ENCODE results near the gene TLX1. TPM values are rescaled to one million over a fixed set of nuclear protein-coding genes. Genes with fewer than 3 reads are reported as not detected.

The TLX1 gene
- polyA plus RNA-seq, 1 donor (not counting 4 experiments of a cell fraction or from before 2014, with no cell fraction given) = not detected

- H3K27ac ChIP-seq (ENCODE audit: control insufficient read depth, insufficient read depth, low read length) = no peak overlapping the region
- H3K9me3 ChIP-seq (ENCODE audit: control insufficient read depth, low read depth, low read length) = no peaks in the 10 kb centered on the region
- no peak overlapping the region for H2AFZ ChIP-seq (ENCODE audit: control insufficient read depth, low read length)
- H3K4me1 ChIP-seq (ENCODE audit: control insufficient read depth, extremely low read depth, insufficient read depth, low read length) = peaks cover 12% of the 10 kb centered on the region
- peaks cover 97% of the 10 kb centered on the region for H3K27me3 ChIP-seq (ENCODE audit: control insufficient read depth, extremely low read depth, insufficient read depth, low read length)
- no peak overlapping the region for H3K9ac ChIP-seq (ENCODE audit: control insufficient read depth, extremely low read depth, insufficient read depth, low read length)
- H3K9me1 ChIP-seq (ENCODE audit: control insufficient read depth, extremely low read depth, insufficient read depth, low read length) = no peaks in the 10 kb centered on the region
- H3K36me3 ChIP-seq (ENCODE audit: control insufficient read depth in 2 of 2, extremely low read depth in 1 of 2, insufficient read depth in 2 of 2, low read length in 2 of 2) = no peaks in the 10 kb centered on the region
- H4K20me1 ChIP-seq (ENCODE audit: control insufficient read depth, extremely low read depth, insufficient read depth, low read length) = peaks cover 2% of the 10 kb centered on the region
- H3K4me2 ChIP-seq (ENCODE audit: control insufficient read depth, extremely low read depth, insufficient read depth, low read depth, low read length) = no peak overlapping the region
- DNase-seq (ENCODE audit: low read depth, low spot score) = no peak
- dilution Hi-C loops (cut with MboI; ENCODE audit: extremely low pct_ligation_motif_present, low sequenced_read_pairs) = no loop called here
- FAIRE-seq = no peak
- H3K4me3 ChIP-seq (ENCODE audit: control insufficient read depth in 2 of 3, extremely low read depth in 1 of 3, insufficient read depth in 2 of 3, low read depth in 1 of 3, low read length in 3 of 3) = no peak overlapping the region
- TF ChIP-seq, protein P1, sequence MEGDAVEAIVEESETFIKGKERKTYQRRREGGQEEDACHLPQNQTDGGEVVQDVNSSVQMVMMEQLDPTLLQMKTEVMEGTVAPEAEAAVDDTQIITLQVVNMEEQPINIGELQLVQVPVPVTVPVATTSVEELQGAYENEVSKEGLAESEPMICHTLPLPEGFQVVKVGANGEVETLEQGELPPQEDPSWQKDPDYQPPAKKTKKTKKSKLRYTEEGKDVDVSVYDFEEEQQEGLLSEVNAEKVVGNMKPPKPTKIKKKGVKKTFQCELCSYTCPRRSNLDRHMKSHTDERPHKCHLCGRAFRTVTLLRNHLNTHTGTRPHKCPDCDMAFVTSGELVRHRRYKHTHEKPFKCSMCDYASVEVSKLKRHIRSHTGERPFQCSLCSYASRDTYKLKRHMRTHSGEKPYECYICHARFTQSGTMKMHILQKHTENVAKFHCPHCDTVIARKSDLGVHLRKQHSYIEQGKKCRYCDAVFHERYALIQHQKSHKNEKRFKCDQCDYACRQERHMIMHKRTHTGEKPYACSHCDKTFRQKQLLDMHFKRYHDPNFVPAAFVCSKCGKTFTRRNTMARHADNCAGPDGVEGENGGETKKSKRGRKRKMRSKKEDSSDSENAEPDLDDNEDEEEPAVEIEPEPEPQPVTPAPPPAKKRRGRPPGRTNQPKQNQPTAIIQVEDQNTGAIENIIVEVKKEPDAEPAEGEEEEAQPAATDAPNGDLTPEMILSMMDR (optimal IDR thresholded peaks at IDR 0.05 in 1 of 3, IDR thresholded peaks at IDR 0.05 in 1 of 3, conservative IDR thresholded peaks at IDR 0.05 in 1 of 3; ENCODE audit: extremely low read depth in 1 of 3, insufficient read depth in 2 of 3, low read length in 3 of 3) = no peak
- TF ChIP-seq EZH2 (IDR thresholded peaks at IDR 0.05; ENCODE audit: low read length) = peak; percentile 92
- no peaks in the 10 kb centered on the region for H3K79me2 ChIP-seq (ENCODE audit: control insufficient read depth, insufficient read depth, low read length)
Measured at GRCh38 chr10:101131962-101132635, 999 bp downstream of the TLX1 start.

- dilution Hi-C loops (cut with MboI; ENCODE audit: extremely low pct_ligation_motif_present, low sequenced_read_pairs) = no loop called here
- no peak for DNase-seq (ENCODE audit: low read depth, low spot score)
- peaks cover 12% of the 10 kb centered on the region for H3K4me1 ChIP-seq (ENCODE audit: control insufficient read depth, extremely low read depth, insufficient read depth, low read length)
- no peak overlapping the region for H3K27ac ChIP-seq (ENCODE audit: control insufficient read depth, insufficient read depth, low read length)
- peaks cover 2% of the 10 kb centered on the region for H4K20me1 ChIP-seq (ENCODE audit: control insufficient read depth, extremely low read depth, insufficient read depth, low read length)
- TF ChIP-seq, protein P1 (optimal IDR thresholded peaks at IDR 0.05 in 1 of 3, IDR thresholded peaks at IDR 0.05 in 1 of 3, conservative IDR thresholded peaks at IDR 0.05 in 1 of 3; ENCODE audit: extremely low read depth in 1 of 3, insufficient read depth in 2 of 3, low read length in 3 of 3) = no peak
- TF ChIP-seq EZH2 (IDR thresholded peaks at IDR 0.05; ENCODE audit: low read length) = no peak
- H3K9ac ChIP-seq (ENCODE audit: control insufficient read depth, extremely low read depth, insufficient read depth, low read length) = no peak overlapping the region
- no peak overlapping the region for H3K4me2 ChIP-seq (ENCODE audit: control insufficient read depth, extremely low read depth, insufficient read depth, low read depth, low read length)
- no peaks in the 10 kb centered on the region for H3K79me2 ChIP-seq (ENCODE audit: control insufficient read depth, insufficient read depth, low read length)
- H3K4me3 ChIP-seq (ENCODE audit: control insufficient read depth in 2 of 3, extremely low read depth in 1 of 3, insufficient read depth in 2 of 3, low read depth in 1 of 3, low read length in 3 of 3) = no peak overlapping the region
- H3K36me3 ChIP-seq (ENCODE audit: control insufficient read depth in 2 of 2, extremely low read depth in 1 of 2, insufficient read depth in 2 of 2, low read length in 2 of 2) = no peaks in the 10 kb centered on the region
- no peak overlapping the region for H2AFZ ChIP-seq (ENCODE audit: control insufficient read depth, low read length)
- no peaks in the 10 kb centered on the region for H3K9me1 ChIP-seq (ENCODE audit: control insufficient read depth, extremely low read depth, insufficient read depth, low read length)
- no peak for FAIRE-seq
- peaks cover 97% of the 10 kb centered on the region for H3K27me3 ChIP-seq (ENCODE audit: control insufficient read depth, extremely low read depth, insufficient read depth, low read length)
- H3K9me3 ChIP-seq (ENCODE audit: control insufficient read depth, low read depth, low read length) = no peaks in the 10 kb centered on the region
Measured at GRCh38 chr10:101132636-101133473, 1.8 kb downstream of the TLX1 start.

Data from keratinocyte (primary cell).